GM12878 (cell line): Measurements from ENCODE around the gene AGR3. TPM values are rescaled to one million over a fixed set of nuclear protein-coding genes. Genes with fewer than 3 reads are reported as not detected.

Experiments
- ATAC-seq: fragments of 200-7000 bp; cut with Tn5 transposase; 3 replicates; pipeline ENCODE4 v1.9.1; 2020; ENCODE audit warnings: mild to moderate bottlenecking, moderate library complexity
- BruUV-seq: library from RNA; stranded (reverse); fragments of 400-500 nt; replicated peaks from 2 replicates; lab custom pipeline; 2021; lab: Mats Ljungman, UMichigan
- CTCF ChIA-PET: fragments of 300-600 bp; sonication (Branson Sonifier 250); formaldehyde crosslinking; extraction: SDS; loops from one replicate; lab custom pipeline; 2021; ENCODE audit warnings: inconsistent platforms; lab: Yijun Ruan, JAX
- POLR2A ChIA-PET: fragments of 350-600 bp; formaldehyde crosslinking; extraction: SDS; loops from one replicate; lab custom pipeline; 2021; ENCODE audit warnings: inconsistent platforms; lab: Charles Lee
- RAD21 ChIA-PET: fragments of 300-600 bp; sonication (Branson Sonifier 250); formaldehyde crosslinking; loops from one replicate; lab custom pipeline; 2023; ENCODE audit warnings: antibody characterized with exemption; ENCODE audit not compliant: unreplicated experiment; lab: Charles Lee
- SMC1A ChIA-PET: fragments of 300-600 bp; sonication (Branson Sonifier 250); formaldehyde crosslinking; loops from one replicate; lab custom pipeline; 2023; ENCODE audit not compliant: unreplicated experiment, uncharacterized antibody; lab: Charles Lee
- DNase-seq: peaks from one replicate; pipeline ENCODE4 v3.0.0-alpha.2; 2011; ENCODE audit warnings: low read depth, low spot score
- FAIRE-seq: peaks from 3 replicates; lab custom pipeline; 2011; peaks lifted over from hg19 to GRCh38; lab: Jason Lieb, UNC
- H2AFZ ChIP-seq: 2 replicates; pipeline ENCODE4 v1.6.0; 2011; ENCODE audit warnings: low read depth, low read length, control low read depth; ENCODE audit not compliant: control insufficient read depth
- H3K27ac ChIP-seq: 2 replicates; pipeline ENCODE4 v1.5.1; 2011; ENCODE audit warnings: control low read depth; ENCODE audit not compliant: control insufficient read depth, insufficient read depth
- H3K27me3 ChIP-seq, 2 experiments: replicated peaks in 1 of 2; 2 replicates each; pipeline versions ENCODE4 v1.6.0 to v1.6.1; 2011; ENCODE audit warnings: low read length in 1 of 2; ENCODE audit not compliant: control insufficient read depth in 2 of 2, insufficient read depth in 2 of 2
- H3K36me3 ChIP-seq, 2 experiments: 2 replicates each; pipeline ENCODE4 v1.5.1; 2011; ENCODE audit warnings: low read length in 1 of 2; ENCODE audit not compliant: control insufficient read depth in 2 of 2, insufficient read depth in 2 of 2
- H3K4me1 ChIP-seq: 2 replicates; pipeline ENCODE4 v1.6.1; 2011; ENCODE audit warnings: mild to moderate bottlenecking, low read length, moderate library complexity, mixed read lengths; ENCODE audit not compliant: control insufficient read depth, insufficient read depth
- H3K4me2 ChIP-seq: 2 replicates; pipeline ENCODE4 v1.6.0; 2011; ENCODE audit warnings: control low read depth; ENCODE audit not compliant: control insufficient read depth, insufficient read depth
- H3K4me3 ChIP-seq: fragments of 200-600 bp; sonication (generic); 2 replicates; pipeline ENCODE4 v1.5.1; 2016
- H3K79me2 ChIP-seq: 2 replicates; pipeline ENCODE4 v1.6.0; 2011; ENCODE audit warnings: low read length; ENCODE audit not compliant: control insufficient read depth, insufficient read depth
- H3K9ac ChIP-seq: 2 replicates; pipeline ENCODE4 v1.8.0; 2011; ENCODE audit warnings: low read length, control low read depth, mixed read lengths; ENCODE audit not compliant: control insufficient read depth, insufficient read depth
- H3K9me3 ChIP-seq: replicated peaks from 3 replicates; pipeline ENCODE4 v1.5.1; 2011; ENCODE audit warnings: mild to moderate bottlenecking, low read length; ENCODE audit not compliant: control insufficient read depth, insufficient read depth
- H4K20me1 ChIP-seq: 2 replicates; pipeline ENCODE4 v1.6.0; 2011; ENCODE audit not compliant: control insufficient read depth, insufficient read depth
- CHD2 ChIP-seq: IDR thresholded peaks from 2 replicates; pipeline ENCODE4 v1.6.1; 2011; ENCODE audit warnings: low read depth, low read length, improper control_type of control experiment, borderline replicate concordance
- CREB1 ChIP-seq: IDR thresholded peaks from 2 replicates; pipeline ENCODE4 v1.6.1; 2012; ENCODE audit warnings: low read depth, mild to moderate bottlenecking, inconsistent platforms
- EGR1 ChIP-seq, 2 experiments: IDR thresholded peaks; 1 replicate in 1 of 2; 2 replicates in 1 of 2; pipeline ENCODE4 v1.6.1; 2011 to 2012; ENCODE audit warnings: low read depth in 2 of 2, low read length in 2 of 2, borderline replicate concordance in 1 of 2, mild to moderate bottlenecking in 1 of 2, moderate library complexity in 1 of 2
- FOXM1 ChIP-seq: IDR thresholded peaks from 2 replicates; pipeline ENCODE4 v1.6.1; 2012; ENCODE audit warnings: low read depth, mild to moderate bottlenecking, inconsistent platforms, low read length, moderate library complexity
- LARP7 ChIP-seq: fragments of 450-650 bp; IDR thresholded peaks from 2 replicates; pipeline ENCODE4 v1.6.1; 2017; ENCODE audit warnings: mild to moderate bottlenecking
- MXI1 ChIP-seq: fragments of 150-350 bp; IDR thresholded peaks from 2 replicates; pipeline ENCODE4 v1.6.1; 2011; ENCODE audit warnings: low read depth, mild to moderate bottlenecking, inconsistent platforms, low read length, improper control_type of control experiment
- SMC3 ChIP-seq: IDR thresholded peaks from 2 replicates; pipeline ENCODE4 v1.6.1; 2011; ENCODE audit warnings: low read length, improper control_type of control experiment, borderline replicate concordance
- SREBF2 ChIP-seq: IDR thresholded peaks from 2 replicates; pipeline ENCODE4 v1.6.1; 2012; ENCODE audit warnings: mild to moderate bottlenecking, low read length
- SUPT20H ChIP-seq: IDR thresholded peaks from 2 replicates; pipeline ENCODE4 v1.6.1; 2011; ENCODE audit warnings: low read depth, mild to moderate bottlenecking, low read length, moderate library complexity, borderline replicate concordance; ENCODE audit not compliant: control insufficient read depth
- TARDBP ChIP-seq: IDR thresholded peaks from 2 replicates; pipeline ENCODE4 v1.6.1; 2016; ENCODE audit warnings: borderline replicate concordance
- WRNIP1 ChIP-seq: IDR thresholded peaks from 2 replicates; pipeline ENCODE4 v1.6.1; 2011; ENCODE audit warnings: low read depth, low read length, improper control_type of control experiment, borderline replicate concordance
- ZNF207 ChIP-seq: fragments of 450-650 bp; IDR thresholded peaks from 2 replicates; pipeline ENCODE4 v1.6.1; 2014; ENCODE audit warnings: antibody characterized with exemption, mild to moderate bottlenecking, borderline replicate concordance
- ZNF217 ChIP-seq: fragments of 450-650 bp; IDR thresholded peaks from 2 replicates; pipeline ENCODE4 v1.6.1; 2017; ENCODE audit warnings: antibody characterized with exemption, mild to moderate bottlenecking
- WGBS: methylation state at CpG from one replicate; pipeline ENCODE4 v1.1.6; 2016; ENCODE audit warnings: low lambda C conversion rate; ENCODE audit not compliant: insufficient replicate concordance, insufficient coverage; ENCODE audit errors: missing lambda C conversion rate; 5-methylcytosine and 5-hydroxymethylcytosine counted together
- in situ Hi-C: fragments of 300-500 bp; cut with MboI; formaldehyde crosslinking; loops from 9 replicates; pipeline ENCODE4 v1.14.3; 2018; ENCODE audit warnings: mixed read lengths
- intact Hi-C: fragments of 100-400 bp; cut with micrococcal nuclease; formaldehyde crosslinking; loops from one replicate; pipeline ENCODE4 v1.14.2; 2022; ENCODE audit not compliant: unreplicated experiment
- polyA plus RNA-seq, 11 experiments: library from polyadenylated mRNA; depleted of rRNA in 4 of 11; unstranded in 6 of 11; stranded (reverse) in 5 of 11; fragments of >200 nt; fragmentation: Nextera tagmentation in 4 of 11; fragmentation: Illumina TruSeq in 1 of 11; extraction: Ambion mirVana in 4 of 11; extraction: Trizol in 1 of 11; gene quantifications; 1 replicate in 1 of 11; 2 replicates in 10 of 11; pipeline versions ENCODE4 v1.2.1 to v1.2.3, GENCODE V29; 2011 to 2016; ENCODE audit warnings: inconsistent platforms in 2 of 11, missing spikeins in 2 of 11, low read depth in 1 of 11
- total RNA-seq, 4 experiments: library from RNA; depleted of rRNA in 3 of 4; stranded (reverse); fragments of >200 nt in 3 of 4; fragmentation: Illumina TruSeq in 1 of 4; extraction: Trizol in 1 of 4; gene quantifications; 2 replicates each; pipeline versions ENCODE4 v1.2.1 to v1.2.3, GENCODE V29; 2013 to 2021
- TF ChIP-seq, protein P1 (sequence below): fragments of 450-650 bp; conservative IDR thresholded peaks from 2 replicates; pipeline ENCODE4 v1.6.1; 2017; ENCODE audit warnings: mild to moderate bottlenecking, moderate library complexity
- TF ChIP-seq, protein P2 (sequence below): fragments of 150-350 bp; IDR thresholded peaks from 2 replicates; pipeline ENCODE4 v1.6.1; 2014; ENCODE audit warnings: mild to moderate bottlenecking, low read depth, low read length

AGR3 gene
- total and polyA plus RNA-seq, 10 of the 15 experiments (the other 5 are each of a cell fraction or from before 2014, with no cell fraction given) = not detected

DNA sequence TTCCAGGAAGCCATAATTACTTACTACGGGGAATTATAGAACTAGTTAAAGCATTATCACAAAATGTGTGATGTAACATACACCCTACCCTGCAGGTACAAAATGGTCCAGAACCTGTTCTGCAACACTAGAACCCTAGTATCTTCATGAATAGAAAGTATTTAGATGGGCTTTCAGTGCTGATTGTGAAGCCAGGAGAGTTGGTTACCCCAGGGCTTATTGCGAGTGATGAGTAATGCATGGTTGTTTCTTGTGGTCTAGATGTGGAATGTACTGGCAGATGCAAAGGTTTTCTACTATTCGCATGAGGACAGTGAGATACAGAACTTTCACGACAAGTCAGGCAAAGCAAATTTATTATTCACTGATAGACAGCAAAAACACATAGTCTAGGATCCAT, 33.6 kb upstream of the AGR3 start:
- no peaks in the 10 kb centered on the region; a peak in 2 of 4 replicates for H3K27me3 ChIP-seq
- SMC1A ChIA-PET = no interaction called here
- H3K36me3 ChIP-seq = no peaks in the 10 kb centered on the region
- BruUV-seq = no TSS peak
- RAD21 ChIA-PET = no interaction called here
- POLR2A ChIA-PET = no interaction called here
- no peak overlapping the region for H3K9ac ChIP-seq
- ATAC-seq = no peak
- H3K79me2 ChIP-seq = no peaks in the 10 kb centered on the region
- H3K4me1 ChIP-seq = no peaks in the 10 kb centered on the region
- H4K20me1 ChIP-seq = no peaks in the 10 kb centered on the region
- H3K4me2 ChIP-seq = no peak overlapping the region
- CTCF ChIA-PET = interaction anchor here (1.1 kb wide), 2 partner anchors 9 to 114 kb away, joined by 3 to 4 read pairs; no protein-coding TSS in a partner anchor
- H3K9me3 ChIP-seq = no peaks in the 10 kb centered on the region
- in situ Hi-C loops = no loop called here
- no peak overlapping the region for H2AFZ ChIP-seq
- intact Hi-C loops = loop anchor here (5.0 kb wide), 2 partner anchors 218 to 313 kb away; no protein-coding TSS in a partner anchor
- H3K27ac ChIP-seq = no peak overlapping the region
- no peak for DNase-seq
- TF ChIP-seq SUPT20H (no peak), FOXM1 (no peak), WRNIP1 (no peak), CHD2 (no peak), ZNF207 (no peak), ZNF217 (no peak), MXI1 (no peak), LARP7 (no peak), EGR1 (IDR thresholded peaks at IDR 0.05; ENCODE audit: borderline replicate concordance in 1 of 2, low read depth in 2 of 2, low read length in 2 of 2) (no peak), CREB1 (no peak), SMC3 (no peak), SREBF2 (no peak), TARDBP (no peak)
- TF ChIP-seq, protein P1, sequence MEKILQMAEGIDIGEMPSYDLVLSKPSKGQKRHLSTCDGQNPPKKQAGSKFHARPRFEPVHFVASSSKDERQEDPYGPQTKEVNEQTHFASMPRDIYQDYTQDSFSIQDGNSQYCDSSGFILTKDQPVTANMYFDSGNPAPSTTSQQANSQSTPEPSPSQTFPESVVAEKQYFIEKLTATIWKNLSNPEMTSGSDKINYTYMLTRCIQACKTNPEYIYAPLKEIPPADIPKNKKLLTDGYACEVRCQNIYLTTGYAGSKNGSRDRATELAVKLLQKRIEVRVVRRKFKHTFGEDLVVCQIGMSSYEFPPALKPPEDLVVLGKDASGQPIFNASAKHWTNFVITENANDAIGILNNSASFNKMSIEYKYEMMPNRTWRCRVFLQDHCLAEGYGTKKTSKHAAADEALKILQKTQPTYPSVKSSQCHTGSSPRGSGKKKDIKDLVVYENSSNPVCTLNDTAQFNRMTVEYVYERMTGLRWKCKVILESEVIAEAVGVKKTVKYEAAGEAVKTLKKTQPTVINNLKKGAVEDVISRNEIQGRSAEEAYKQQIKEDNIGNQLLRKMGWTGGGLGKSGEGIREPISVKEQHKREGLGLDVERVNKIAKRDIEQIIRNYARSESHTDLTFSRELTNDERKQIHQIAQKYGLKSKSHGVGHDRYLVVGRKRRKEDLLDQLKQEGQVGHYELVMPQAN = no peak
- TF ChIP-seq, protein P2, sequence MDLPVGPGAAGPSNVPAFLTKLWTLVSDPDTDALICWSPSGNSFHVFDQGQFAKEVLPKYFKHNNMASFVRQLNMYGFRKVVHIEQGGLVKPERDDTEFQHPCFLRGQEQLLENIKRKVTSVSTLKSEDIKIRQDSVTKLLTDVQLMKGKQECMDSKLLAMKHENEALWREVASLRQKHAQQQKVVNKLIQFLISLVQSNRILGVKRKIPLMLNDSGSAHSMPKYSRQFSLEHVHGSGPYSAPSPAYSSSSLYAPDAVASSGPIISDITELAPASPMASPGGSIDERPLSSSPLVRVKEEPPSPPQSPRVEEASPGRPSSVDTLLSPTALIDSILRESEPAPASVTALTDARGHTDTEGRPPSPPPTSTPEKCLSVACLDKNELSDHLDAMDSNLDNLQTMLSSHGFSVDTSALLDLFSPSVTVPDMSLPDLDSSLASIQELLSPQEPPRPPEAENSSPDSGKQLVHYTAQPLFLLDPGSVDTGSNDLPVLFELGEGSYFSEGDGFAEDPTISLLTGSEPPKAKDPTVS = no peak
- no peak overlapping the region for H3K4me3 ChIP-seq
- FAIRE-seq = no peak
- 51% methylated on average over 4 of the region's 4 CpGs for WGBS
